A549 (cell line): ENCODE measurements around the gene AFAP1.

ENCODE experiments used
- ATOH8 ChIP-seq: fragments of 250-450 bp; sonication (Bioruptor Pico); IDR thresholded peaks from 2 replicates; pipeline ENCODE4 v1.5.0; 2020; ENCODE audit warnings: low read depth, mild to moderate bottlenecking, moderate library complexity
- BHLHE40 ChIP-seq: IDR thresholded peaks from 2 replicates; pipeline ENCODE4 v1.6.1; 2012; ENCODE audit warnings: low read depth, low read length, inconsistent platforms
- CBX2 ChIP-seq: fragments of 200-600 bp; sonication (generic); IDR thresholded peaks from 2 replicates; pipeline ENCODE4 v1.6.1; 2016; ENCODE audit warnings: low read depth, mild to moderate bottlenecking, borderline replicate concordance
- CEBPB ChIP-seq, 2 experiments: fragments of >200 bp in 1 of 2; sonication (Bioruptor Twin) in 1 of 2; formaldehyde crosslinking in 1 of 2; IDR thresholded peaks; 2 replicates each; pipeline ENCODE4 v1.6.1; 2012 to 2016
- CHD2 ChIP-seq: fragments of 150-350 bp; IDR thresholded peaks from 2 replicates; pipeline ENCODE4 v1.6.1; 2014; ENCODE audit warnings: low read length; ENCODE audit not compliant: partially characterized antibody
- CTCF ChIP-seq: fragments of >200 bp; sonication (Bioruptor Twin); formaldehyde crosslinking; IDR thresholded peaks from 3 replicates; pipeline ENCODE4 v1.5.1; 2016
- ELK1 ChIP-seq: fragments of 150-350 bp; IDR thresholded peaks from 2 replicates; pipeline ENCODE4 v1.6.1; 2014; ENCODE audit warnings: low read depth, mild to moderate bottlenecking, low read length
- EP300 ChIP-seq, 2 experiments: fragments of >200 bp; sonication (Bioruptor Twin); formaldehyde crosslinking; IDR thresholded peaks; 2 replicates in 1 of 2; 3 replicates in 1 of 2; pipeline ENCODE4 v1.6.1; 2016 to 2017
- FOSL2 ChIP-seq, 2 experiments: fragments of 450-650 bp in 1 of 2; fragments of >200 bp in 1 of 2; sonication (Bioruptor Twin) in 1 of 2; formaldehyde crosslinking; IDR thresholded peaks; 2 replicates each; pipeline versions ENCODE4 v1.5.0 to v1.6.1; 2016 to 2020; ENCODE audit warnings: mild to moderate bottlenecking in 1 of 2, moderate library complexity in 1 of 2
- HOXA7 ChIP-seq: fragments of 250-450 bp; sonication (Bioruptor Pico); IDR thresholded peaks from 2 replicates; pipeline ENCODE4 v1.5.0; 2020; ENCODE audit warnings: mild to moderate bottlenecking, moderate library complexity
- JUN ChIP-seq, 2 experiments: fragments of >200 bp; sonication (Bioruptor Twin); formaldehyde crosslinking; IDR thresholded peaks; 2 replicates in 1 of 2; 3 replicates in 1 of 2; pipeline ENCODE4 v1.6.1; 2016 to 2017
- POLR2A ChIP-seq: IDR thresholded peaks from 2 replicates; pipeline ENCODE4 v1.6.1; 2012; ENCODE audit warnings: mild to moderate bottlenecking, low read length
- RFX5 ChIP-seq: fragments of 450-650 bp; IDR thresholded peaks from 2 replicates; pipeline ENCODE4 v1.7.1; 2014; ENCODE audit warnings: antibody characterized with exemption, mild to moderate bottlenecking, moderate library complexity
- ZC3H11A ChIP-seq: fragments of 450-650 bp; IDR thresholded peaks from 2 replicates; pipeline ENCODE4 v1.6.1; 2014; ENCODE audit warnings: antibody characterized with exemption, mild to moderate bottlenecking

- TF ChIP-seq RFX5 (no peak), FOSL2 (IDR thresholded peaks at IDR 0.05) (no peak), FOSL2 (CRISPR knock-in tag; IDR thresholded peaks at IDR 0.05) (no peak), CTCF (no peak), HOXA7 (no peak), EP300 (IDR thresholded peaks at IDR 0.05) (no peak), CHD2 (no peak), POLR2A (no peak), CEBPB (IDR thresholded peaks at IDR 0.05) (no peak), CBX2 (no peak), BHLHE40 (no peak), ELK1 (no peak), ATOH8 (CRISPR knock-in tag) (no peak), JUN (IDR thresholded peaks at IDR 0.05) (no peak), ZC3H11A (no peak)
Measured at GRCh38 chr4:7745301-7745885, 194.3 kb downstream of the AFAP1 start.
